Heart right ventricle (tissue), 16 donors: ENCODE data around the gene LRP1. TPM values are rescaled to one million over a fixed set of nuclear protein-coding genes. Genes with fewer than 3 reads are reported as not detected.
A peak's percentile ranks its signal among the peaks of the same experiment; 100 is the strongest.

Source experiments
- ATAC-seq, 8 donors: fragments of 200-7000 bp; cut with Tn5 transposase; one replicate each; pipeline ENCODE4 v1.9.1; 2020; ENCODE audit warnings: mild to moderate bottlenecking in 8 of 8, moderate library complexity in 8 of 8, moderate number of reproducible peaks in 1 of 8
- DNase-seq, 2 donors: peaks; one replicate each; pipeline ENCODE4 v3.0.0-alpha.2; 2020
- H3K27ac ChIP-seq, 10 donors: fragments of 200-600 bp; sonication (generic) in 2 of 10; one replicate each; pipeline versions ENCODE4 v1.5.0 to v1.8.0; 2020 to 2022; ENCODE audit warnings: mild to moderate bottlenecking in 3 of 10
- H3K27me3 ChIP-seq, 7 donors: fragments of 200-600 bp; one replicate each; pipeline ENCODE4 v1.8.0; 2021 to 2022; ENCODE audit warnings: mild to moderate bottlenecking in 2 of 7
- H3K36me3 ChIP-seq, 9 donors: fragments of 200-600 bp; sonication (generic) in 1 of 9; one replicate each; pipeline versions ENCODE4 v1.5.0 to v1.8.0; 2020 to 2022; ENCODE audit warnings: mild to moderate bottlenecking in 2 of 9
- H3K4me1 ChIP-seq, 9 donors: fragments of 200-600 bp; sonication (generic) in 1 of 9; one replicate each; pipeline versions ENCODE4 v1.5.0 to v1.8.0; 2020 to 2022; ENCODE audit warnings: mild to moderate bottlenecking in 4 of 9
- H3K4me3 ChIP-seq, 10 donors: fragments of 200-600 bp; sonication (generic) in 2 of 10; one replicate each; pipeline versions ENCODE4 v1.5.0 to v1.8.0; 2020 to 2022; ENCODE audit warnings: mild to moderate bottlenecking in 7 of 10, moderate library complexity in 2 of 10
- H3K9me3 ChIP-seq, 11 donors: fragments of 200-600 bp in 10 of 11; sonication (generic) in 2 of 11; one replicate each; pipeline versions ENCODE4 v1.5.0 to v1.8.0; 2013 to 2022; ENCODE audit warnings: mild to moderate bottlenecking in 2 of 11, control low read depth in 1 of 11, moderate library complexity in 1 of 11
- WGBS, 2 donors: extraction: QIAGEN DNeasy Blood & Tissue Kit; methylation state at CpG; one replicate each; pipeline ENCODE4 v1.1.7; 2013; ENCODE audit warnings: inconsistent platforms in 1 of 2; 5-methylcytosine and 5-hydroxymethylcytosine counted together
- intact Hi-C, 10 donors: fragments of 100-400 bp; cut with DNase I; formaldehyde crosslinking; loops; one replicate each; pipeline versions ENCODE4 v1.11.1 to v1.14.2; 2022
- polyA plus RNA-seq, 2 donors: library from polyadenylated mRNA; stranded (reverse); fragments of 200-250 nt; gene quantifications; one replicate each; pipeline ENCODE4 v1.2.3, GENCODE V29; 2013
- total RNA-seq, 10 donors: library from RNA; stranded (reverse); fragmentation: NEBNext Ultra II Directional in 3 of 10; extraction: Animal tissue kit (Norgen Biotek cat#: 25700) in 3 of 10; gene quantifications; one replicate each; pipeline versions ENCODE4 v1.2.1 to v1.2.4, GENCODE V29; 2021 to 2023
- TF ChIP-seq, protein P1 (sequence below), 9 donors: fragments of 200-600 bp; sonication (generic) in 2 of 9; IDR thresholded peaks; one replicate each; pipeline versions ENCODE4 v1.5.0 to v1.8.0; 2021 to 2022; ENCODE audit warnings: antibody characterized with exemption in 9 of 9, mild to moderate bottlenecking in 5 of 9, moderate library complexity in 1 of 9
- donor health status: Arrhythmogenic right ventricular cardiomyopathy.
- donor health status: ischemic (EF 13 %, LVEDD 7.1; RV severe dilation, severe dysfunction).
- donor health status: healthy with polysubstance abuse.
- donor health status: DM: no; HTN: yes; CAD: no.
- donor health status: DM: no; HTN: no; CAD: no.
- donor health status: ischemic (EF 25% LVEDD 6.9; RV normal size, moderate dysfunction).
- donor health status: ischemic (EF 25% LVEDD 5.7; RV mildly dilated, moderate dysfunction).
- donor health status: healthy.
- donor health status: DM: yes; HTN: yes; CAD: no.
- donor health status: Ischemic cardiomyopathy.
- donor health status: ischemic (EF 35%, LVEDD 5.7; RV mildly dilated, moderate dysfunction).
- donor health status: nonischemic (EF 11% LVEDD 7.7; RV severe dilation, severe dysfunction).
- donor health status: DM: yes; HTN: yes; CAD: no.
- donor health status: PGD.
- donor health status: ischemic (EF 29% LVEDD 5.4; RV normal size, mild dysfunction).
- donor health status: nonischemic (EF 23%, LVEDD 6.1; RV moderate dilation, normal function).

The LRP1 gene
- total and polyA plus RNA-seq, 12 donors: 46.3 to 259 (median 69.3) TPM

DNA sequence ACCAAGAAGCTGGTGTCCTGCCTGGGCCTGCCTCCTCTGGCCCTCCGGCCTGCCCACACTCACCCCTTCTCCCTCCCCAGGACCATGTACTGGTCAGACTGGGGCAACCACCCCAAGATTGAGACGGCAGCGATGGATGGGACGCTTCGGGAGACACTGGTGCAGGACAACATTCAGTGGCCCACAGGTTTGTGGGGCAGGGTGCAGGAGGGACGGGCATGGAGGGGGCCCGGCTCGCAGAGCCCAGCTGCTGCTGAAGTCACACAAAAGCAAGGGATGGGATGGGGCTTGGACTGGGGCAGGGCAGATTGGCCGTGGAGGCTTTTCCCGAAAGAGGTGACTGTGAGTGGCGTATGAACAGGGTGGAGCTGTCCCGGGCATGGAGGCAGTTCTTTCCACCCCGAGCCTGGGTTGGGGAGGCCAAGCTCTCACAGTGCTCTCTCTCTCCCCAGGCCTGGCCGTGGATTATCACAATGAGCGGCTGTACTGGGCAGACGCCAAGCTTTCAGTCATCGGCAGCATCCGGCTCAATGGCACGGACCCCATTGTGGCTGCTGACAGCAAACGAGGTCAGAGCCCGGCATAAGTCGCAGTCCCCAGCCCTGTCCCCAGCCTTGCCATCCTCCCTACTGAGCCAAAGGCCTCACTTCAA, 80.5 kb downstream of the LRP1 start:
- peak overlapping the region in 9 of 10 donors; percentile 50 to 86 (median 67) for H3K27ac ChIP-seq

DNA sequence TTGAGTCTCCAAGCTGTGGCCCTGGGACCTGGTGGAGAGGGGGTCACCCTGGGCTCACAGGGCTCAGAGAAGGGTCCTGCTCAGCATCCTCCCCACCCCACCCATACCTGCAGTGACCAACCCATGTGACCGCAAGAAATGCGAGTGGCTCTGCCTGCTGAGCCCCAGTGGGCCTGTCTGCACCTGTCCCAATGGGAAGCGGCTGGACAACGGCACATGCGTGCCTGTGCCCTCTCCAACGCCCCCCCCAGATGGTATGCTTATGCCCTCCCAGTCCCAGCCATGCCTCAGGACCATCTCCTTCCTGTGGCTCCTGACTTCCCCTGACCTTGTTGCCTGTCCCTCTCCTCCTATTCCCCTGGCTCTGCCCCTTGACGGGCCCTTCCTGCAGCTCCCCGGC, 81.6 kb downstream of the LRP1 start:
- 91 to 92% methylated on average over 8 of the region's 8 CpGs for WGBS, 2 donors
- intact Hi-C loops: loop anchor here in 4 of 10 donors (5.0 to 10.0 kb wide), 3 partner anchors 32 to 255 kb away; no protein-coding TSS in a partner anchor
- Histone ChIP-seq H3K27ac (peak overlapping the region in 1 of 10 donors; percentile 86), H3K27me3 (peaks cover 0 to 16% (median 3%) of the 10 kb centered on the region in 7 donors), H3K4me1 (peaks cover 17 to 50% (median 38%) of the 10 kb centered on the region in 9 donors), H3K9me3 (no peaks in the 10 kb centered on the region), H3K4me3 (no peak overlapping the region), H3K36me3 (peaks cover 0 to 89% (median 19%) of the 10 kb centered on the region in 9 donors)
- TF ChIP-seq, protein P1, sequence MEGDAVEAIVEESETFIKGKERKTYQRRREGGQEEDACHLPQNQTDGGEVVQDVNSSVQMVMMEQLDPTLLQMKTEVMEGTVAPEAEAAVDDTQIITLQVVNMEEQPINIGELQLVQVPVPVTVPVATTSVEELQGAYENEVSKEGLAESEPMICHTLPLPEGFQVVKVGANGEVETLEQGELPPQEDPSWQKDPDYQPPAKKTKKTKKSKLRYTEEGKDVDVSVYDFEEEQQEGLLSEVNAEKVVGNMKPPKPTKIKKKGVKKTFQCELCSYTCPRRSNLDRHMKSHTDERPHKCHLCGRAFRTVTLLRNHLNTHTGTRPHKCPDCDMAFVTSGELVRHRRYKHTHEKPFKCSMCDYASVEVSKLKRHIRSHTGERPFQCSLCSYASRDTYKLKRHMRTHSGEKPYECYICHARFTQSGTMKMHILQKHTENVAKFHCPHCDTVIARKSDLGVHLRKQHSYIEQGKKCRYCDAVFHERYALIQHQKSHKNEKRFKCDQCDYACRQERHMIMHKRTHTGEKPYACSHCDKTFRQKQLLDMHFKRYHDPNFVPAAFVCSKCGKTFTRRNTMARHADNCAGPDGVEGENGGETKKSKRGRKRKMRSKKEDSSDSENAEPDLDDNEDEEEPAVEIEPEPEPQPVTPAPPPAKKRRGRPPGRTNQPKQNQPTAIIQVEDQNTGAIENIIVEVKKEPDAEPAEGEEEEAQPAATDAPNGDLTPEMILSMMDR (IDR thresholded peaks at IDR 0.05): no peak
- no peak for ATAC-seq
- no peak for DNase-seq

More for the DNA sequence above, 80.5 kb downstream of the LRP1 start:
- peaks cover 0 to 99% (median 23%) of the 10 kb centered on the region in 9 donors for H3K36me3 ChIP-seq
- no peaks in the 10 kb centered on the region for H3K9me3 ChIP-seq
- TF ChIP-seq, protein P1 (IDR thresholded peaks at IDR 0.05): no peak
- WGBS, 2 donors: 44 to 46% methylated on average over 22 of the region's 22 CpGs
- DNase-seq: peak; percentile 78 to 83
- H3K4me1 ChIP-seq: peaks cover 12 to 38% (median 29%) of the 10 kb centered on the region in 9 donors
- peak; percentile 58 to 81 (median 68) for ATAC-seq
- peaks cover 0 to 5% (median 0%) of the 10 kb centered on the region in 7 donors for H3K27me3 ChIP-seq
- intact Hi-C loops: loop anchor here in 1 of 10 donors (5.0 kb wide), 1 partner anchor 34 kb away; no protein-coding TSS in a partner anchor
- no peak overlapping the region for H3K4me3 ChIP-seq

- 93% methylated on average over 15 of the region's 15 CpGs for WGBS, 2 donors
- Histone ChIP-seq H3K9me3 (no peaks in the 10 kb centered on the region), H3K4me1 (peaks cover 17 to 55% (median 40%) of the 10 kb centered on the region in 9 donors), H3K4me3 (no peak overlapping the region), H3K27me3 (peaks cover 0 to 22% (median 8%) of the 10 kb centered on the region in 7 donors), H3K36me3 (peaks cover 0 to 84% (median 14%) of the 10 kb centered on the region in 9 donors), H3K27ac (no peak overlapping the region)
- no peak for DNase-seq
- no peak for ATAC-seq
- TF ChIP-seq, protein P1 (IDR thresholded peaks at IDR 0.05): no peak
- intact Hi-C loops: loop anchor here in 3 of 10 donors (5.0 to 10.0 kb wide), 2 partner anchors 67 to 254 kb away; no protein-coding TSS in a partner anchor
Observed at GRCh38 chr12:57210461-57210860, 82.2 kb downstream of the LRP1 start.

DNA sequence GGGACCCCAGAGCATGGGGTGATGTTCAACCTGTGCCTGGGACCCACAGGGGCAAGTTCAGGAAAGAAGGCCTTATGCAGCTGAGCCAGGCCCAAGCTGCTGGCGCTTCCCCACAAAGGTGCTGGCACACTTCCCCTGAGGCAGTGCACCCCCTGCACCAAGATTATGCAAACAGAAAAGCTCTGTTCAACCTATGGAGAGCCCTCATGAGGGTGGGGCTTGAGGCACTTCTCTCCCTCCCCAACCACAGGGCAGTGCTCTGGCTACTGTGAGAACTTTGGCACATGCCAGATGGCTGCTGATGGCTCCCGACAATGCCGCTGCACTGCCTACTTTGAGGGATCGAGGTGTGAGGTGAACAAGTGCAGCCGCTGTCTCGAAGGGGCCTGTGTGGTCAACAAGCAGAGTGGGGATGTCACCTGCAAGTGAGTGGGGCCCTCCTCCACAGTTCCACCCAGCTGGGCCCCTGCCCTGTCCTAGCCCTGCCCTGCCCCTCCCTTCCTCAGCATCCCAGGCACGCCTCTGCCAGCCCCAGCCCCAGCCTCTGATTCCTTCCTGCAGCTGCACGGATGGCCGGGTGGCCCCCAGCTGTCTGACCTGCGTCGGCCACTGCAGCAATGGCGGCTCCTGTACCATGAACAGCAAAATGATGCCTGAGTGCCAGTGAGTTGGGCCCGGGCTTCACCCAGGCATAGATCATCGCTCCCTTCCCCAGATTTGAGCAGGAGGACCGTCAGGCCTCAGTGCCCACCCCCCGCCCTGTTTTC, 82.8 kb downstream of the LRP1 start:
- ATAC-seq (no peak), DNase-seq (no peak)
- Histone ChIP-seq H3K27ac (no peak overlapping the region), H3K4me1 (peaks cover 17 to 62% (median 47%) of the 10 kb centered on the region in 9 donors), H3K4me3 (no peak overlapping the region), H3K36me3 (peaks cover 0 to 77% (median 11%) of the 10 kb centered on the region in 9 donors), H3K9me3 (no peaks in the 10 kb centered on the region), H3K27me3 (peaks cover 4 to 28% (median 14%) of the 10 kb centered on the region in 7 donors)
- intact Hi-C loops: loop anchor here in 3 of 10 donors (5.0 to 10.0 kb wide), 2 partner anchors 66 to 254 kb away; no protein-coding TSS in a partner anchor
- 82 to 84% methylated on average over 16 of the region's 16 CpGs for WGBS, 2 donors
- TF ChIP-seq, protein P1 (IDR thresholded peaks at IDR 0.05): no peak
